Anterior cingulate cortex (tissue), 58 donors: Measurements from ENCODE around the gene CACNA2D2.

Experiments
- DNase-seq, 58 donors: peaks; one replicate each; lab custom pipeline; 2025; lab: John Stamatoyannopoulos, UW

The CACNA2D2 gene

DNA sequence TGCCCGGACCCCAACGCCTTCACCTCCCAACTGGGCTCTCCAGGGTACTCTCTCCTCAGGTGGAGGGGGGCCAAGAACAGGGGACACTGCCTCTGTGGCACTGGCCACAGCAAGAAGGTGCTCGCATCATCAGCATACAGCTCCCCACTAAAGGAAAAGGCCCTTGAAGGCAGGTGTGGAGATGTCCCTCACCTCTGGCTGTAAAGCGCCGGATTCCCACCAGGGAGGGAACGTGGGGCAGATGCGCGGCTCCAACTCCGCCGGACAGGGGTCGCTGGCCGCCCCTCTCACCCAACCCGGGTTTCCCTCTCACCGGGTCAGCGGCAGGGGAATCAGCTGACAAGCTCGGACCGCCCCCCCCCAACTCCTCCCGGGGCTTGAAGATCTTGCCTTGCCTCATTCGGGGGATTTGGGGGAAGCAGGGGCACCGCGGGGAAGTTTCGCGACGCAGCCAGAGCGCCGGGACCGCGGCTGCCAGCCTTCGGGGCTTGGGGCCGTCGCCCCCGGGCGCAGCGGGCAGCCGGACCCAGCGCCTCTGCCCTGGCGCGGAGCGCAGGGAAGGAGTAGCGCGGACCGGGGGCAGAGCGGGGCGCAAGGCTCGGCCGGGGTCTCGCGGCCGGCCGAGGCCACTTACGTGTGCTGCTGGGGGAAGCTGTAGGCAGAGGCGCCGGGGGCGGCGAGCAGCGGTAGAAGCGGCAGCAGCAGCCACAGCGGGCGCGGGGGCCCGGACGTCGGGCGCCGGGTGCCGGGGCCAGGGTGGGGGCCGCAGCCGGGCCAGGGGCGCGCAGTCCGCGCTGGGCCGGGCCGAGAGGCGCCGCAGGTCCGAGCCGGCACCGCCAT lies 630 bp downstream of the CACNA2D2 start:
- peak in 1 of 58 donors; percentile 36 for DNase-seq

DNA sequence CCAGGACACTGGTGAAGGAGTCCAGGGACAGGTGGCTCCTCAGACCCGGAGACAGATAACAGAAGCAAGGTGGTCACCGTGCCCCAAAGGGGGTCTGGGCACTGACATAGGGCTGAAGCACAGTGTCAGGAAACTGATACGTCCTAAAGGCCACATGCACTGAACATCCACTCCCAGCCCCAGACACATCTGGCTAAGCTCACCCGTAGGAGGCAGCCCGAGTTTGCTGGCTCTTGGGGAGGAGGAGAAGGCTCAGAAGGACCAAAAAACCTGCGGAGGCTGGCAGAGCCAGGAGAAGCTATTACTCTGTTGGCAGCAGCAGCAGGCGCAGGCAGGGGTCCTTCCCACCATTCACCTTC lies 1.2 kb downstream of the CACNA2D2 start:
- DNase-seq = no peak

DNA sequence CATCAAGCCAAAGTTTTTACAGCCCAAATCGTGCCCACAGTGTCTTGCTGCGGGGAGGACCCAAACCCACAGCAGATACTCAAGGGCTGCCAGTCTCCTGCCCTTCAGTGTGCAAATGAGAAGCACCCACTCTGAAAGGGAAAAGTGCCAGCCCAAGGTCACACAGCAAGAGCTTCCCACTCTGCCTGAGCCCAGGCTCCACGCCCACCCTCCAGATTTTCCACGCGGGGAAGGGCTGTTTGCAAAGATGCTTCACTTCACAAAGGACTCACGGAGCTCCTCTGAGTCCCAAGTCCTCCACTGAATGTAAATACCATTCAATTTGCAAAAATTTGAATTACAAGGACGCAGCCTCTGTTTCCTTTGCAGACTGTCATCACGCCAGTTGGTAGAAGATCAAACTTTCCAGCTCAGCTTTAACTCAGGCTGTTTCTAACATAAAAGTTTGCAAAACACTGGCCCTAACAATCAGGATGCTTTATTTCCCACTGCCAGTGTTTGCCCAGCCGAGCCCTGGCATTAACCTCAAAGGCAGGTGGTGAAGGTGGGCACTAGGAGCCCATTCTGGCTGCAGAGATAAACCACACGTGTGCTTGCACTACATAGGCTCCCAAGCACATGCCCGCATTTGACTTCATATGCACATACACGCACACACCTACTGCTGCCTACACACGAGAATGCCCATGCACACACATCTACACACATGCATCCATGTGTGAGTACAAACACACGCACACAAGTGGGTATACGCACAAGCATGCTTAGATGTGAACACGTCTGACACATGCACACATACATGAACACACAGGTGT lies 7.6 kb downstream of the CACNA2D2 start:
- no peak for DNase-seq

DNA sequence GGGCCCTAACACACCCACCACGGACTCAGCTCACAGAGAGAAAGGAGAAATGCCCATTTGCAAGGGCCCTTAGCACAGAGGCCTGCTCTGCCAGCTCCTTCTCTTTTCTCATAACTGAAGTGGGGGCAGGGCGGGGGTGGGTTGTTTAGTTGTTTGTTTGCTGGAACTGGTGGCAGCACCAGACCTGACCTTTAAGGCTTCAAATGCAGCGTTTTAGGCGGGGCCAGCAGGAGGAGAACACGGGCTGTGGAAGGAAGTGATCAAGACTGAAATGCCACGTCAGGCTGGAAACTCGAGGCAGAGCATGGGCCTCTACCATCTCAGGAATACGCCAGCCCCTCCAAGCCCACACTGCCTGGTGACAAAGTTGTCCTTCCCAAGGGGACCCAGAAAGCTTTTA lies 9.3 kb downstream of the CACNA2D2 start:
- DNase-seq = no peak

DNA sequence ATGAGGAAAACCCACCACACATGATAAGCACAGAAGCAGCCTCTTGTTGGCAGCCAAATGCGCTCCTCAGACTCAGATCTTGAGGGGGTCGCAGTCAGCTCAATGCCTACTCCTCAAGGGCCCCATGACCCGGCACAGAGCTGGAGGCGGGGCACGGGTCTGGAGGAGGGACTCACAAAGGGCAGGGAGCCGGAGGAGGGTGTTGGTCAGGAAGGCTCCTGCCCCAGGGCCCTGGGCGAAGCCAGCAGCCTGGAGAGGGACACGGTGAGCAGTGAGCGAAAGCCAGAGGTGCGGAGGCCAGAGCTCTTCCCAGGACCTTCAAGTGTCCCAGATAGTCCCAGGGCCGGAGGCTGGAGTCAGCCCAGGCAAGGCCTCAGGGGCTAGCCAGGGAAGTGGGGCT lies 9.8 kb downstream of the CACNA2D2 start:
- DNase-seq = no peak

DNA sequence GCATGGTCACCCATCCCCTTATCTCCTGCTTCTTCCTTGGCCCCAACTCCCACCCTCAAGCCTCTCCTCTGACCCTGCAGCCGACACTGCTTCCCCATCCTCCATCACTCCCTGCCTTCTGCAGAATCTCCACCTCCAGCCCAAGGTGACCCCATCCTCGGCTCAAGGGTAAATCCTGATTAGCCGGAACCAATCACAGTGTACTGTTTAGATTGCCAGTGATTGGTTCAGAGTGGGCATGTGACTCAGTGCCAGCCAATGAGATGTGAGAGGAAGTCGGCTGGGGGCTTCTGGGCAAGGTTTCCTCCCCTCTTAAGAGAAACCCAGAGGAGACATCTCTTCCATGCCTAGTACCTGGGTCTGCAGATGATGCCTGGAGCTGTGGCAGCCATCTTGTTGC lies 10.3 kb downstream of the CACNA2D2 start:
- DNase-seq = no peak

DNA sequence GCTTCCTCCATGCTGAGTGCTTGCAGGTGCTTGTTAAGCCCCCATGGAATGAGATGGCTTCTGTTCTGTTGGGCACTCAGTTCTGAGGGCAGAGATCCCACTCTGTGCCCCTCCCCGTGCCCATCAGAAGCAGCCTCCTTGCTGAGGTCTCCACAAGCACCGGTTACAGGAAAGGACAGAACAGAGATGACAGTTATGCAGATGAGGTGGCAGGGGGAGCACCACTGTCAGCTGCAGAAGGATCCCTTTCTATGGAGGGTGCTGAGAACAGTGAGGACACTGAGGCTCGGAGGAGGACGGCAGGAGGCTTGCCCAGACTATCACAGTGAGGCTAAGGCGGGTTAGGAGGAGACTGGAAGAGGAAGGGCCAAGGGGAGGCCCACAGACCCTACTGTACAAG lies 12.4 kb downstream of the CACNA2D2 start:
- no peak for DNase-seq

DNA sequence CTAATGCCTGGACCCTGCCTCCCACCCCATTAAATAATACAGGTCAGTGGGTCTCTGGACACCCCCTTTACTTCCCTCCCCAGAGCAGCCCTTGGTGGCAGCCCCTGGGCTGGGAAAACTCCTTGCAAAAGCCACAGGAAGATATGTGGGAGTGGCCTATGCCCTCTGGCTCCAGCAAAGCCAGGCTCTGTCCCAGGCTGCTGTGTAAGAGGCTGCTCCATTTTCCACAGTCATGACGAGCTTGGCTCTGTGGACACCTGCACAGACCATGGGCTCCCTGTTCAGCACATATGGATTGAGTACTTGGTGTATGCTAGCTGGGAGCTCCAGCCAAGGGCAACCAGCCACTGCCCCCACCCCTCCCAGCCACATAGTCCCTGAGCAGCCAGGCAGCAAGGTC lies 13.0 kb downstream of the CACNA2D2 start:
- no peak for DNase-seq

DNA sequence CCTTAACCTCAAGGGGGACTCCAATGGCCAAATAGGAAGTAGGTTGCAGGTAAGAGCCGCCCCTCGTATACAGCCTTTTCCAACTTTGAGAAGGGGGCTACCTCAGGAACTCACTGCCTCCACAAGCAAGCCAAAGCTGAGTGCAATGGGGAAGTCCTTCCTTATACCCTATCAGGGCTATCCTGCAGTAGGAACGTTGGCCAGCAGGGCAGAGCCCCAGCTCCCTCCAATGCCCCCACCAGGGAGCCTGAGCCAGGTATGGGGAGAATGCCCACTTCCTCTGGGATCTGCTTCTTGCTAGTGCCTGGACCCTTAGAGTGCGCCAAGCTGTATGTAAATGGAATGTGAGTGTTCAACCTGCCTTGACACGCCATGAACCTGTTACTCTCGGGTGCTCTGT lies 16.3 kb downstream of the CACNA2D2 start:
- DNase-seq = no peak

DNA sequence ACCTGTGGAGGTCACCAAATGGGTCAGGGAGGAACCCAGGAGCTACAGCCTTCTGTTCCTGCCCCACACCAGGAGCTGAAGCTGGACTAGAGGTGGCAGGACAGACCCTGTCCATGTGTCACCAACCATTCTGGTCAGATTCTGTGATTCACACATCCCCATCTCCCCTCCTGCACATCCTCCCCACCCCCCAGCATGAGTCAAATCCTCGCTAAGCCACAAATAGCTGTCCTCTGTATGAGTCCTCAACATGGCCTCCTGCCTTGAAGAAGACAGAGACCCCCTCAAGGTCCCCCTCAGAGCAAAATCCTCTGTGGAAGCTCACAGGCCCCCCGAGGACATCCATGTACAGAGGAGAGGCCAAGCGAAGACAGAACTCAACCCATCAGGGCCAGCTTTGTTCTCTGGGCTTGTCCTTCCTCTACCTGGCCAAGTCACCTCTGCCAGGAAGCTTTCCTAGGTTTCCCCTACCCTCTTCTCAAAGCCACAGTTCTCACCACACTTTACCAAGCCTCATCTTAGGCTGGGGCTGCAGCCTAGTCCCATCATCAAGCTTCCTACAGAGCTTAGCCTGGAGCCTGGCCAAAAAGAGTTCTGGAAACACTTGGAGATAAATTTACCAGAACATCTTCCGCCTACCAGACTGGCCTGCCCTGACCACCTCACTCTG lies 17.1 kb downstream of the CACNA2D2 start:
- DNase-seq = no peak

DNA sequence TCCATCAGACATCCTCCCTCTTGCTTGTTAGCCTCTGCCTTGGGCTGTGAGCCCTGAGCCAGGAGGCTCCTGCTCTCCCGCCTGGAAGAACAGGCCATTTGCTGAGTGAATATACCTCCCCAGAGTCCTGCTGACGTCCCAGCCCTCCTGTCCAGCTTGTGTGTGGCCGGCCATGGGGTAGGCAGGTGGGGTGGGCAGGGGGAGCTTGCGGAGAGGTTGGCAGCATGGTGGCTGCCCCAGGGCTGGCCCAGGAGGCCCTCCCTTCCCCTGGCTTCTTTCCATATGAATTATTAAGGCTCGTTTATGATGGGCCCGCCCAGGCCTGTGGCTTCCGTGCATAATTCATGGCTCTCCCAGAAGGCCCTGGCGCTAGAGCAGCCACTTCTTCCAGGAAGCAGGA lies 18.7 kb downstream of the CACNA2D2 start:
- DNase-seq = no peak

DNA sequence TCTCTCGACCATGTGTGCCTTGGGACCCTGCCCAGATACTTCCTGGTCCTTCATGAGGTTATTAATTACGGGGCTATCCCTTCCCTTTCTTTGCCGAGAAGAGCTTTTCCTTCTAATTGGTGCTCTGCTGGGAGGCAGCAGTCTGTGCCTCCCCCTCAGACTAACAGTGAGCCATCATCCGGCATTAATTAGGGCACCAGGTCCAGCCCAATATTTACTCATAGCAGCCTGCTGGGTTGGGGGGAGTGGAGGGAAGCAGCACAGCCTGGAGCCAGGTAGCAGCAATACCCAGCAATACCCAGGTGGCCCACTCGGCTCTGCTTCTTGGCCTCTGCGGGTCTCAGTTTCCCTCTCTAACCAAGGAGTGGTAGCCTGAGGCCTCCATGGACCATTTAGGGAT lies 20.1 kb downstream of the CACNA2D2 start:
- DNase-seq = no peak

DNA sequence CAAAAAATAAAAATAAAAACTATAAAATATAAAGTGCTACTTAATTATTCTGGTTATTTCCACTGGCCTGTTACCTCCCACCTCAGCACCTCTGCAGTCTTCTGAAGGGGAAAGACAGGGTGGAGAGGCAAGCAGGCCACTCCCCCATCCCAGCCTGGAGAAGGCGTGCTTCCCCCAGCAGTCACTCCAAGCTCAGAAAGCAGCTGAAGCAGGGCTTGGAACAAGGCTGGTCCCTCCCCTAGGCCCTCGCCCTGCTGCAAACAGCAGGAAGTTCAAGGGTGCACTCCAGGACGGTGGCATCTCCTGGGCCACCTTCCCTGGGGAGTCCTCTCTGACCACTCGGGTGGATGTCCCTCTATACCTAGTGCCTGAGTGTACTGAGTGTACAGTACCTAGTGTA lies 21.4 kb downstream of the CACNA2D2 start:
- DNase-seq = no peak

DNA sequence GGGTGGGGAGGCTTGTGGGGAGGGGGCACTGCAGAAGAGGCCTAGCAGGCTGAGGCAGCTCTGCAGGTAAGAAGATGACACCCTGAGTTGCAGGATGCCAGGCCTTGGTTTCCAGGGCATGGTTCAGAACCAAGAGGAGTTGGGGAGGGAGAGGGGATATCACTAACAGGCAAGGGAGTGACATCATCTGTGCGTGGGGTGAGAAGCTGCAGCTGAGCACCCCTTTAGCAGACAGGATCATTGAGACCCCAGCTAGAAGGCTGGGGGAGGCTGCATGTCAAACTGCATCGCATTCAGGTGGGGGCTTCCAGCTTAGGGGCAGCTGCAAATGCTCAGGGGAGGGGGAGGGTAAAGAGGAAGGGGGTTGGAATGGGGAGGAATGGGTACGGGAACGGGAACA lies 23.0 kb downstream of the CACNA2D2 start:
- no peak for DNase-seq

DNA sequence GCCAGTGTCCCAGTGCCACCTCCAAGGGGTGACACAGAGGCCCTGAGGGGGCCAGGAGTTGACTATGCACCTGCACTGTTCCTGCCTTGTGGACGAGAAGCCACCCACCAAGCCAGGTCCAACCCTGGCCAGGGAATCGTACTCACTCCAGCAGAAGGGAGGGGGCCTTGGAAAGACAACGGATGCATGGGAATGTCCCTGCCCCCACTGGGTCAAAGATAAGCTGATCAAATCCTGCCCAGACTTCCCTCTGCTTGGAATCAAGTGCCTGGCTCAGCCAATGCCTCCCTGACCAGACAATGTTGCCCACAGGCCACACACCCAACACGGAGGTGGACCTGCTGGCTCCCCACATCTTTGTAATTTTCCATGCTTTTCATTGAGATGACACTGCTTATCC lies 23.9 kb downstream of the CACNA2D2 start:
- DNase-seq = no peak

DNA sequence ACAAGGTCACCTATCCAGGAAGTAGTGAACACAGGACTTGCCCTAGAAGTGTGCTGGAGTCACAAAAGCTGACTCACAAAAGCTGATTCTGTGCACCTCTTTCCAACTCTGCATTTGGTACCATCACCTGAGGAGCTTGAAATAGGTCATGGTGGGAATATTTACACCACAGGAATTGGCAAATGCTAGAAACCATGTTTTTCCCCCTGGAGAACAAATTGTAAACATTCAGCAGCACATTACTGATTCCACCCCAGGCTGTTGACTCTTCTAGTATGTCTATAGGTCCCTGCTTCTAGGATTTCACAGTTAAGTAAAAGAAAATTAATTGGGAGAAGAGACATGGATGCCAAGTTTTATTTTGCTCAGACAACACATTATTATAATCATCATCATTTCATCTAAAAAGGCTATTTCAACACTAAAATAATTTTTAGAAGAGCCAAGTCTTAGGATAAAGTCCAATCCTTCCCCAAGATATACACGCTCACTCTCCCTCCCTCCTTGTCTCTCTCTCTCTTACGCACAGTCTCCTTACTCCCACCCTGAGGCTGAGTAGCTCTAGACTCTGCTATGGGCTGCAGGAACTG lies 24.7 kb downstream of the CACNA2D2 start:
- DNase-seq = no peak

DNA sequence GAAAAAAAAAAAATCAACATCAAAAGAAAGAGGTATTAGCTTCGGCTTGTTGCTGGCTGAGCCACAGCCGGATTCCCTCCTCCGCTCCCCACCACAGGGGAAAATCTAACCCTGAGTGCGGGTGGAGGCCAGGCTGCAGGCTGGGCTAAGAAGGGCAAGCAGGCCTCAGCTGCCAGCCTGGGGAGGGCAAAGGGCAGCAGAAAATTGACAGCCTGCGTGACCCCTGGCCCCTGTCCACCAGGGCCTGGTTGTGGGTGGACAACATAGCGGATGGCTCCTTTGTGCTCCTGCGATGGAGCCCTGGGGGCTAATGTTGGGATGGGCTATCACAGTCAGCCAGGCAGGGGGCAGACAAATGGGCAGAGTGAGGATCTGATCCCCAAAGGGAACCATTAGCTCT lies 25.4 kb downstream of the CACNA2D2 start:
- DNase-seq = no peak

DNA sequence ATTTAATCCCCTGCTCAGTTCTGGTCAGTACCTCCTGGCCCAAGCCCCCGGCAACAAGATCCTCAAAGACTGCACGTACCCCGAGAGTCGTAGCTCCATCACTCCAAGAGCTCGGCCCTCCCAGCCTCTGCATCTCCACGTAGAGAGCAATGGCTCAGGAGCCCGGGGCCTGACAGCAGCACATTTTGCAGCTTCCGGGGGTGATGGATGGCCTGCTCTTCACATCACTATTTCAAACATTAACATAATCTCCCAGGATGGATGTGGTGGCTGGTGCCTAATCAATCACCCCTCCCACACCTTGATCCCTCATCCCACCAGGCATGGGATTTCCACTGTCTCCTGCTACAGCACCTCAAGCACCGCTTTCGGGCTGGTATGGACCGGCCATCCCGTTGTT lies 28.1 kb downstream of the CACNA2D2 start:
- DNase-seq = no peak

DNA sequence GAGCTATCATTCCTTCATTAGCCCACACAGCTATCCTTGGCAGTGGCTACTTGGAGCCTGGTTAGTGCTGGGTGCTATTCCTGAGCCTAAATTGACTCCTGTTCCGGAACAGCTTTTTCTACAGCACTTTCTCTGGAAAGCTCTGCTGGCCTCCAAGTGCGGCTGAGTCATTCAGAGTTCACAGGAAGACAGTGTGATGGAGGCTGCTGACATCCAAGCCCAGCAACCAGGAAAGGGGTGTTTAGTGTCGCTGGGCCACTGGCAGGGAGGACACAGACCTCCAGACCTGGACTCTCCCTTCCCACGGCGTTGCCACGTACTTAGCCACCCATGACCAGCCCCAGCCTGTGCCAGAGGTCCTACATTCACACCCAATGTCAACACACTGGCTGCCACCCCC lies 28.7 kb downstream of the CACNA2D2 start:
- no peak for DNase-seq

DNA sequence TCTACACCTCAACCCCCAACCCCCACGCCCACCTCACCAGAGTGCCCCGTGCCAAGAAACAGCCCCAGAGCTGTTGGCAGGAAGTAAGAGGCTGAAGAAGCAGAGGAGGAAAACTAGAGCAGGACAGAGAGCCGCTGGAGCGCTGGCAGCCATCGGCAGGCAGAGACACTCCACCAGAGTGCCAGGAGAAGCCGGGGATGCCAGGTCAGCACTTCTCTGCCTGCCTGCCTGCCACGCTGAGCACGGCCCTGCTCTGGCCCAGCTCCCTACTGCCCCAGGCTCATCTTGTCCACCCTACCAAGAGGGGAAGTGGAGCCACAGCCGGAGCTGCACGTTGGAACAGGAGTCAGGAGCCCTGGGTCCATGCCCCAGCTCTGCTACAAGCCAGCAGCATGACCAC lies 29.7 kb downstream of the CACNA2D2 start:
- DNase-seq = peak in 18 of 58 donors; percentile 4 to 51 (median 14)

DNA sequence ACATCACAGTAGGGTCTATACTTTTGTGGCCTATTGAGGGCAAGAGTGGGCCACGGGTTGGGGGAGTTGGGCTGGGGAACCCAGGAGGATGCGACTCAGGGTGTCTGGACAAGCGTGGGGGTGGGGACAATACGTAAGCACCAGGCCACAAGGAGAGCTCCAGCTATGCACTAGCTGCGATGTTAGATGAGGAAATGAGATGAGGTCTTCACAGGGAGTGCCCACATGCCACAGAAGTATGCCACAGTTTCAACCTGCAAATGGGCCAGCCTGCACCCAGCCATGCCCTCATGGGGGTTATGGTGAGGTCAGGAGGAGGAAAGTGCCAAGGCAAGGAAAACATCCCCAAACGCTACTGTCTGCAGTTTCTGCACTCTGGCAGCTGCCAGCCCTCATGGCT lies 30.5 kb downstream of the CACNA2D2 start:
- no peak for DNase-seq
